ENCODE results near the gene HMGB4.

The HMGB4 gene

GRCh38 chr1:33820804-33821203 is 43.1 kb upstream of the HMGB4 start:
- H3K4me3 ChIP-seq (replicated peaks; ENCODE audit: insufficient read depth, low read length), result no peak overlapping the region
- peaks cover 2% of the 10 kb centered on the region for H3K27me3 ChIP-seq (ENCODE audit: insufficient read depth, poor library complexity, severe bottlenecking)
- no peak for DNase-seq (ENCODE audit: low read depth in 1 of 2, low spot score in 1 of 2)
- TF ChIP-seq POLR2AphosphoS5 (IDR thresholded peaks at IDR 0.05; ENCODE audit: low read depth), result no peak
- no peak for TF ChIP-seq REST (IDR thresholded peaks at IDR 0.05; ENCODE audit: insufficient replicate concordance, low read depth)
- TF ChIP-seq SPI1 (IDR thresholded peaks at IDR 0.05; ENCODE audit: borderline replicate concordance, low read depth), result no peak
- TF ChIP-seq GABPA (IDR thresholded peaks at IDR 0.05; ENCODE audit: low read depth), result no peak
- no peak for TF ChIP-seq CTCF (IDR thresholded peaks at IDR 0.05; ENCODE audit: insufficient read depth, low read length)
- H3K27ac ChIP-seq (replicated peaks), result no peak overlapping the region

- no peak overlapping the region for H3K4me3 ChIP-seq (replicated peaks; ENCODE audit: insufficient read depth, low read length)
- DNase-seq (ENCODE audit: low read depth in 1 of 2, low spot score in 1 of 2), result no peak
- TF ChIP-seq POLR2AphosphoS5 (IDR thresholded peaks at IDR 0.05; ENCODE audit: low read depth) (no peak), CTCF (IDR thresholded peaks at IDR 0.05; ENCODE audit: insufficient read depth, low read length) (no peak), SPI1 (IDR thresholded peaks at IDR 0.05; ENCODE audit: borderline replicate concordance, low read depth) (no peak), REST (IDR thresholded peaks at IDR 0.05; ENCODE audit: insufficient replicate concordance, low read depth) (no peak), GABPA (IDR thresholded peaks at IDR 0.05; ENCODE audit: low read depth) (no peak)
- peaks cover 2% of the 10 kb centered on the region for H3K27me3 ChIP-seq (ENCODE audit: insufficient read depth, poor library complexity, severe bottlenecking)
- no peak overlapping the region for H3K27ac ChIP-seq (replicated peaks)
Observed at GRCh38 chr1:33821291-33821690, 42.6 kb upstream of the HMGB4 start.

- no peak for TF ChIP-seq CTCF (IDR thresholded peaks at IDR 0.05; ENCODE audit: insufficient read depth, low read length)
- no peak for TF ChIP-seq POLR2AphosphoS5 (IDR thresholded peaks at IDR 0.05; ENCODE audit: low read depth)
- no peak for TF ChIP-seq GABPA (IDR thresholded peaks at IDR 0.05; ENCODE audit: low read depth)
- TF ChIP-seq SPI1 (IDR thresholded peaks at IDR 0.05; ENCODE audit: borderline replicate concordance, low read depth), result no peak
- no peak for TF ChIP-seq REST (IDR thresholded peaks at IDR 0.05; ENCODE audit: insufficient replicate concordance, low read depth)
- Histone ChIP-seq H3K27me3 (ENCODE audit: insufficient read depth, poor library complexity, severe bottlenecking) (peaks cover 2% of the 10 kb centered on the region), H3K4me3 (replicated peaks; ENCODE audit: insufficient read depth, low read length) (no peak overlapping the region), H3K27ac (replicated peaks) (no peak overlapping the region)
- DNase-seq (ENCODE audit: low read depth in 1 of 2, low spot score in 1 of 2), result no peak
Observed at GRCh38 chr1:33822396-33822795, 41.5 kb upstream of the HMGB4 start.
